Measurements from ENCODE around the gene PARVA.
"Not testable (repeated sequence)": the region's sequence is repeated elsewhere in the genome, so short reads cannot be mapped to it uniquely, and the experiment has no call there.

The PARVA gene

GRCh38 chr11:12503886-12504285 is 126.5 kb downstream of the PARVA start:
- DNase-seq (ENCODE audit: low spot score), result no peak

- DNase-seq (ENCODE audit: low spot score), result no peak
Observed at GRCh38 chr11:12505183-12505582, 127.8 kb downstream of the PARVA start.

GRCh38 chr11:12506404-12506921 is 129.1 kb downstream of the PARVA start:
- no peak for DNase-seq (ENCODE audit: low spot score)

GRCh38 chr11:12507391-12507790 is 130.0 kb downstream of the PARVA start:
- no peak for DNase-seq (ENCODE audit: low spot score)

GRCh38 chr11:12508151-12508751 is 130.9 kb downstream of the PARVA start:
- DNase-seq (ENCODE audit: low spot score), result no peak

- DNase-seq (ENCODE audit: low spot score), result no peak
Observed at GRCh38 chr11:12509371-12509770, 132.0 kb downstream of the PARVA start.

- DNase-seq (ENCODE audit: low spot score), result no peak
Observed at GRCh38 chr11:12512132-12512531, 134.8 kb downstream of the PARVA start.

- DNase-seq (ENCODE audit: low spot score), result no peak
Observed at GRCh38 chr11:12512826-12513395, 135.5 kb downstream of the PARVA start.

- no peak for DNase-seq (ENCODE audit: low spot score)
Observed at GRCh38 chr11:12516387-12517105, 139.2 kb downstream of the PARVA start.

GRCh38 chr11:12517306-12517705 is 139.9 kb downstream of the PARVA start:
- DNase-seq (ENCODE audit: low spot score), result no peak

- DNase-seq (ENCODE audit: low spot score), result no peak
Observed at GRCh38 chr11:12517741-12518140, 140.4 kb downstream of the PARVA start.

- no peak for DNase-seq (ENCODE audit: low spot score)
Observed at GRCh38 chr11:12518606-12519385, 141.4 kb downstream of the PARVA start.

- DNase-seq (ENCODE audit: low spot score), result no peak
Observed at GRCh38 chr11:12520054-12520453, 142.7 kb downstream of the PARVA start.

GRCh38 chr11:12520576-12520975 is 143.2 kb downstream of the PARVA start:
- DNase-seq (ENCODE audit: low spot score), result not testable (repeated sequence)

- DNase-seq (ENCODE audit: low spot score), result no peak
Observed at GRCh38 chr11:12523180-12523924, 146.0 kb downstream of the PARVA start.

- DNase-seq (ENCODE audit: low spot score), result no peak
Observed at GRCh38 chr11:12524865-12525264, 147.5 kb downstream of the PARVA start.

GRCh38 chr11:12525466-12526055 is 148.2 kb downstream of the PARVA start:
- no peak for DNase-seq (ENCODE audit: low spot score)

GRCh38 chr11:12526789-12527188 is 149.4 kb downstream of the PARVA start:
- no peak for DNase-seq (ENCODE audit: low spot score)

- no peak for DNase-seq (ENCODE audit: low spot score)
Observed at GRCh38 chr11:12528487-12528886, 151.1 kb downstream of the PARVA start.

- no peak for DNase-seq (ENCODE audit: low spot score)
Observed at GRCh38 chr11:12529041-12529440, 151.7 kb downstream of the PARVA start.

- DNase-seq (ENCODE audit: low spot score), result no peak
Observed at GRCh38 chr11:12529793-12530192, 152.4 kb downstream of the PARVA start.

Measured in SW480 (cell line).